Liver (tissue), 9 donors: ENCODE results near the gene CTSA. TPM values are rescaled to one million over a fixed set of nuclear protein-coding genes. Genes with fewer than 3 reads are reported as not detected.
"Not testable (repeated sequence)": the region's sequence is repeated elsewhere in the genome, so short reads cannot be mapped to it uniquely, and the experiment has no call there.

Experiments
- DNase-seq: peaks from one replicate; pipeline ENCODE4 v3.0.0-alpha.2; 2017; ENCODE audit warnings: low spot score
- H3K27ac ChIP-seq, 2 donors: one replicate each; pipeline ENCODE4 v1.7.0; 2013; ENCODE audit warnings: inconsistent platforms in 2 of 2, low read length in 2 of 2, control low read depth in 1 of 2, low read depth in 1 of 2, mild to moderate bottlenecking in 1 of 2
- H3K27me3 ChIP-seq, 4 donors: one replicate each; pipeline versions ENCODE4 v1.6.1 to v1.7.0; 2013; ENCODE audit warnings: low read length in 3 of 4, inconsistent platforms in 1 of 4, mild to moderate bottlenecking in 1 of 4, moderate library complexity in 1 of 4; ENCODE audit not compliant: control insufficient read depth in 4 of 4, insufficient read depth in 4 of 4
- H3K36me3 ChIP-seq, 4 donors: one replicate each; pipeline versions ENCODE4 v1.6.1 to v1.7.0; 2013; ENCODE audit warnings: low read length in 3 of 4, mild to moderate bottlenecking in 3 of 4, low read depth in 1 of 4, moderate library complexity in 1 of 4; ENCODE audit not compliant: control insufficient read depth in 4 of 4, insufficient read depth in 3 of 4
- H3K4me1 ChIP-seq, 4 donors: one replicate each; pipeline versions ENCODE4 v1.6.1 to v1.7.0; 2013; ENCODE audit warnings: low read length in 3 of 4, mild to moderate bottlenecking in 3 of 4, moderate library complexity in 1 of 4; ENCODE audit not compliant: control insufficient read depth in 4 of 4, insufficient read depth in 4 of 4
- H3K4me3 ChIP-seq, 3 donors: one replicate each; pipeline versions ENCODE4 v1.6.1 to v1.7.0; 2013; ENCODE audit warnings: low read length in 3 of 3, control low read depth in 1 of 3, low read depth in 1 of 3, mild to moderate bottlenecking in 1 of 3
- H3K9ac ChIP-seq, 2 donors: one replicate each; pipeline ENCODE4 v1.7.0; 2013; ENCODE audit warnings: low read length in 2 of 2, mild to moderate bottlenecking in 2 of 2, moderate library complexity in 2 of 2, control low read depth in 1 of 2, low read depth in 1 of 2
- H3K9me3 ChIP-seq, 4 donors: one replicate each; pipeline versions ENCODE4 v1.6.1 to v1.7.0; 2013; ENCODE audit warnings: low read length in 3 of 4; ENCODE audit not compliant: control insufficient read depth in 4 of 4
- ATF3 ChIP-seq: IDR thresholded peaks from 2 replicates; pipeline ENCODE4 v1.6.1; 2016; ENCODE audit warnings: antibody characterized with exemption
- CTCF ChIP-seq: fragments of 150-350 bp; IDR thresholded peaks from 2 replicates; pipeline ENCODE4 v1.5.1; 2017; ENCODE audit warnings: improper control_type of control experiment, low read depth, low read length; ENCODE audit not compliant: missing input control
- FOXA1 ChIP-seq: IDR thresholded peaks from 2 replicates; pipeline ENCODE4 v1.6.1; 2016; ENCODE audit warnings: antibody characterized with exemption
- FOXA2 ChIP-seq: IDR thresholded peaks from 2 replicates; pipeline ENCODE4 v1.6.1; 2016; ENCODE audit warnings: antibody characterized with exemption
- GABPA ChIP-seq, 2 donors: IDR thresholded peaks in 1 of 2; conservative IDR thresholded peaks in 1 of 2; 2 replicates each; pipeline ENCODE4 v1.6.1; 2016; ENCODE audit warnings: antibody characterized with exemption in 2 of 2, mild to moderate bottlenecking in 1 of 2, moderate library complexity in 1 of 2
- HNF4A ChIP-seq, 2 donors: conservative IDR thresholded peaks; 2 replicates each; pipeline ENCODE4 v1.6.1; 2016; ENCODE audit warnings: antibody characterized with exemption in 2 of 2, mild to moderate bottlenecking in 2 of 2
- HNF4G ChIP-seq: IDR thresholded peaks from 2 replicates; pipeline ENCODE4 v1.6.1; 2016; ENCODE audit warnings: antibody characterized with exemption
- JUND ChIP-seq, 2 donors: IDR thresholded peaks; 2 replicates each; pipeline ENCODE4 v1.6.1; 2016; ENCODE audit warnings: antibody characterized with exemption in 2 of 2
- NR2F2 ChIP-seq: IDR thresholded peaks from 2 replicates; pipeline ENCODE4 v1.6.1; 2016; ENCODE audit warnings: antibody characterized with exemption
- RAD21 ChIP-seq, 2 donors: IDR thresholded peaks; 2 replicates each; pipeline ENCODE4 v1.6.1; 2016; ENCODE audit warnings: antibody characterized with exemption in 2 of 2, mild to moderate bottlenecking in 2 of 2
- RXRA ChIP-seq, 2 donors: IDR thresholded peaks; 2 replicates each; pipeline ENCODE4 v1.6.1; 2017 to 2018; ENCODE audit warnings: antibody characterized with exemption in 2 of 2, mild to moderate bottlenecking in 1 of 2
- SP1 ChIP-seq: IDR thresholded peaks from 2 replicates; pipeline ENCODE4 v1.6.1; 2018; ENCODE audit warnings: antibody characterized with exemption, mild to moderate bottlenecking
- TAF1 ChIP-seq: conservative IDR thresholded peaks from 2 replicates; pipeline ENCODE4 v1.6.1; 2016; ENCODE audit warnings: antibody characterized with exemption, mild to moderate bottlenecking
- YY1 ChIP-seq: IDR thresholded peaks from 2 replicates; pipeline ENCODE4 v1.6.1; 2016; ENCODE audit warnings: antibody characterized with exemption, mild to moderate bottlenecking
- WGBS: extraction: QIAGEN DNeasy Blood & Tissue Kit; methylation state at CpG from one replicate; pipeline ENCODE4 v1.1.7; 2013; 5-methylcytosine and 5-hydroxymethylcytosine counted together
- polyA plus RNA-seq, 2 donors: library from polyadenylated mRNA; stranded (reverse) in 1 of 2; unstranded in 1 of 2; fragments of 200-250 nt in 1 of 2; fragments of >200 nt in 1 of 2; fragmentation: Nextera tagmentation in 1 of 2; extraction: Ambion mirVana in 1 of 2; gene quantifications; one replicate each; pipeline versions ENCODE4 v1.2.1 to v1.2.3, GENCODE V29; 2013 to 2015
- total RNA-seq, 2 donors: library from RNA; depleted of rRNA; stranded (reverse); fragments of >200 nt; gene quantifications; one replicate each; pipeline ENCODE4 v1.2.3, GENCODE V29; 2014
- donor health status: healthy.
- donor health status: healthy.
- donor health status: healthy.
- donor health status: healthy.
- donor health status: healthy.

CTSA gene
- total and polyA plus RNA-seq, 4 donors, result 45.6 to 151 (median 76.4) TPM

GRCh38 chr20:45898285-45898684 lies 7.2 kb downstream of the CTSA start:
- no peaks in the 10 kb centered on the region for H3K27me3 ChIP-seq
- WGBS, result 92% methylated on average over 12 of the region's 12 CpGs
- H3K36me3 ChIP-seq, result peaks cover 16 to 48% (median 23%) of the 10 kb centered on the region in 4 donors
- TF ChIP-seq HNF4A (conservative IDR thresholded peaks at IDR 0.05), result no peak
- no peak for TF ChIP-seq CTCF
- no peak for TF ChIP-seq JUND (IDR thresholded peaks at IDR 0.05)
- no peak for TF ChIP-seq SP1
- no peak for TF ChIP-seq TAF1
- no peak for TF ChIP-seq RAD21 (IDR thresholded peaks at IDR 0.05)
- no peak for TF ChIP-seq FOXA1
- TF ChIP-seq ATF3, result no peak
- TF ChIP-seq RXRA (IDR thresholded peaks at IDR 0.05), result no peak
- no peak for TF ChIP-seq HNF4G
- no peak for TF ChIP-seq YY1
- TF ChIP-seq NR2F2, result no peak
- H3K4me1 ChIP-seq, result peaks cover 0 to 1% (median 0%) of the 10 kb centered on the region in 4 donors
- no peak for DNase-seq
- H3K9me3 ChIP-seq, result no peaks in the 10 kb centered on the region
- no peak overlapping the region for H3K27ac ChIP-seq
- H3K4me3 ChIP-seq, result no peak overlapping the region
- H3K9ac ChIP-seq, result no peak overlapping the region

- Histone ChIP-seq H3K27me3 (no peaks in the 10 kb centered on the region), H3K27ac (no peak overlapping the region), H3K36me3 (peaks cover 15 to 42% (median 18%) of the 10 kb centered on the region in 4 donors), H3K9ac (no peak overlapping the region), H3K4me3 (no peak overlapping the region), H3K4me1 (no peaks in the 10 kb centered on the region), H3K9me3 (no peaks in the 10 kb centered on the region)
- WGBS, result 90% methylated on average over 13 of the region's 13 CpGs
- DNase-seq, result no peak
- no peak for TF ChIP-seq HNF4A (conservative IDR thresholded peaks at IDR 0.05)
- no peak for TF ChIP-seq GABPA (IDR thresholded peaks at IDR 0.05 in 1 of 2, conservative IDR thresholded peaks at IDR 0.05 in 1 of 2)
- no peak for TF ChIP-seq JUND (IDR thresholded peaks at IDR 0.05)
- no peak for TF ChIP-seq TAF1
- no peak for TF ChIP-seq FOXA2
- TF ChIP-seq FOXA1, result no peak
- no peak for TF ChIP-seq CTCF
- TF ChIP-seq RAD21 (IDR thresholded peaks at IDR 0.05), result no peak
- TF ChIP-seq ATF3, result no peak
Observed at GRCh38 chr20:45899046-45899835, 8.1 kb downstream of the CTSA start.

- not testable (repeated sequence) for H3K27ac ChIP-seq, DNase-seq
- 75% methylated on average over 6 of the region's 6 CpGs for WGBS
Observed at GRCh38 chr20:45901332-45901731, 10.2 kb downstream of the CTSA start.

More at GRCh38 chr20:45901332-45901731, 10.2 kb downstream of the CTSA start:
- H3K27me3 ChIP-seq, H3K9ac ChIP-seq, H3K9me3 ChIP-seq, H3K4me3 ChIP-seq, H3K4me1 ChIP-seq: not testable (repeated sequence)
- peaks cover 10 to 28% (median 13%) of the 10 kb centered on the region in 4 donors for H3K36me3 ChIP-seq
